ENCODE measurements around the gene BTNL8.

The BTNL8 gene

DNA sequence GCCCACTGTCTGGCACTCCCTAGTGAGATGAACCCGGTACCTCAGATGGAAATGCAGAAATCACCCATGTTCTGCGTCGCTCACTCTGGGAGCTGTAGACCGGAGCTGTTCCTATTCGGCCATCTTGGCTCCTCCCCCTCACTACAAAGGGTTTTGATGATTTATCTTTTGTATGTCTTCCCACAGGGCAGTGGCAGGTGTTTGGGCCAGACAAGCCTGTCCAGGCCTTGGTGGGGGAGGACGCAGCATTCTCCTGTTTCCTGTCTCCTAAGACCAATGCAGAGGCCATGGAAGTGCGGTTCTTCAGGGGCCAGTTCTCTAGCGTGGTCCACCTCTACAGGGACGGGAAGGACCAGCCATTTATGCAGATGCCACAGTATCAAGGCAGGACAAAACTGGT is 9.4 kb downstream of the BTNL8 start:
- no peak for TF ChIP-seq YY1 (IDR thresholded peaks at IDR 0.05; ENCODE audit: low read depth)
- no peak for TF ChIP-seq RAD21 (IDR thresholded peaks at IDR 0.05; ENCODE audit: low read depth)
- TF ChIP-seq CEBPB (IDR thresholded peaks at IDR 0.05) = no peak
- TF ChIP-seq, protein P1, sequence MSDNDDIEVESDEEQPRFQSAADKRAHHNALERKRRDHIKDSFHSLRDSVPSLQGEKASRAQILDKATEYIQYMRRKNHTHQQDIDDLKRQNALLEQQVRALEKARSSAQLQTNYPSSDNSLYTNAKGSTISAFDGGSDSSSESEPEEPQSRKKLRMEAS (IDR thresholded peaks at IDR 0.05) = no peak
- TF ChIP-seq EGR1 (IDR thresholded peaks at IDR 0.05) = no peak
- no peak for TF ChIP-seq TAF1 (IDR thresholded peaks at IDR 0.05; ENCODE audit: low read depth)
- TF ChIP-seq, protein P2, sequence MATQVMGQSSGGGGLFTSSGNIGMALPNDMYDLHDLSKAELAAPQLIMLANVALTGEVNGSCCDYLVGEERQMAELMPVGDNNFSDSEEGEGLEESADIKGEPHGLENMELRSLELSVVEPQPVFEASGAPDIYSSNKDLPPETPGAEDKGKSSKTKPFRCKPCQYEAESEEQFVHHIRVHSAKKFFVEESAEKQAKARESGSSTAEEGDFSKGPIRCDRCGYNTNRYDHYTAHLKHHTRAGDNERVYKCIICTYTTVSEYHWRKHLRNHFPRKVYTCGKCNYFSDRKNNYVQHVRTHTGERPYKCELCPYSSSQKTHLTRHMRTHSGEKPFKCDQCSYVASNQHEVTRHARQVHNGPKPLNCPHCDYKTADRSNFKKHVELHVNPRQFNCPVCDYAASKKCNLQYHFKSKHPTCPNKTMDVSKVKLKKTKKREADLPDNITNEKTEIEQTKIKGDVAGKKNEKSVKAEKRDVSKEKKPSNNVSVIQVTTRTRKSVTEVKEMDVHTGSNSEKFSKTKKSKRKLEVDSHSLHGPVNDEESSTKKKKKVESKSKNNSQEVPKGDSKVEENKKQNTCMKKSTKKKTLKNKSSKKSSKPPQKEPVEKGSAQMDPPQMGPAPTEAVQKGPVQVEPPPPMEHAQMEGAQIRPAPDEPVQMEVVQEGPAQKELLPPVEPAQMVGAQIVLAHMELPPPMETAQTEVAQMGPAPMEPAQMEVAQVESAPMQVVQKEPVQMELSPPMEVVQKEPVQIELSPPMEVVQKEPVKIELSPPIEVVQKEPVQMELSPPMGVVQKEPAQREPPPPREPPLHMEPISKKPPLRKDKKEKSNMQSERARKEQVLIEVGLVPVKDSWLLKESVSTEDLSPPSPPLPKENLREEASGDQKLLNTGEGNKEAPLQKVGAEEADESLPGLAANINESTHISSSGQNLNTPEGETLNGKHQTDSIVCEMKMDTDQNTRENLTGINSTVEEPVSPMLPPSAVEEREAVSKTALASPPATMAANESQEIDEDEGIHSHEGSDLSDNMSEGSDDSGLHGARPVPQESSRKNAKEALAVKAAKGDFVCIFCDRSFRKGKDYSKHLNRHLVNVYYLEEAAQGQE (IDR thresholded peaks at IDR 0.05; ENCODE audit: low read depth) = no peak
- TF ChIP-seq ZBTB7A (IDR thresholded peaks at IDR 0.05; ENCODE audit: low read depth) = no peak
- TF ChIP-seq EP300 (IDR thresholded peaks at IDR 0.05; ENCODE audit: borderline replicate concordance) = no peak
- no peak for TF ChIP-seq NFIC (IDR thresholded peaks at IDR 0.05)
- no peak for TF ChIP-seq FOXM1 (IDR thresholded peaks at IDR 0.05; ENCODE audit: borderline replicate concordance, low read depth)
- no peak for TF ChIP-seq TEAD4 (IDR thresholded peaks at IDR 0.05)
- TF ChIP-seq, protein P3, sequence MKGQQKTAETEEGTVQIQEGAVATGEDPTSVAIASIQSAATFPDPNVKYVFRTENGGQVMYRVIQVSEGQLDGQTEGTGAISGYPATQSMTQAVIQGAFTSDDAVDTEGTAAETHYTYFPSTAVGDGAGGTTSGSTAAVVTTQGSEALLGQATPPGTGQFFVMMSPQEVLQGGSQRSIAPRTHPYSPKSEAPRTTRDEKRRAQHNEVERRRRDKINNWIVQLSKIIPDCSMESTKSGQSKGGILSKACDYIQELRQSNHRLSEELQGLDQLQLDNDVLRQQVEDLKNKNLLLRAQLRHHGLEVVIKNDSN (IDR thresholded peaks at IDR 0.05) = no peak
- TF ChIP-seq TCF12 (IDR thresholded peaks at IDR 0.05; ENCODE audit: low read depth) = no peak

DNA sequence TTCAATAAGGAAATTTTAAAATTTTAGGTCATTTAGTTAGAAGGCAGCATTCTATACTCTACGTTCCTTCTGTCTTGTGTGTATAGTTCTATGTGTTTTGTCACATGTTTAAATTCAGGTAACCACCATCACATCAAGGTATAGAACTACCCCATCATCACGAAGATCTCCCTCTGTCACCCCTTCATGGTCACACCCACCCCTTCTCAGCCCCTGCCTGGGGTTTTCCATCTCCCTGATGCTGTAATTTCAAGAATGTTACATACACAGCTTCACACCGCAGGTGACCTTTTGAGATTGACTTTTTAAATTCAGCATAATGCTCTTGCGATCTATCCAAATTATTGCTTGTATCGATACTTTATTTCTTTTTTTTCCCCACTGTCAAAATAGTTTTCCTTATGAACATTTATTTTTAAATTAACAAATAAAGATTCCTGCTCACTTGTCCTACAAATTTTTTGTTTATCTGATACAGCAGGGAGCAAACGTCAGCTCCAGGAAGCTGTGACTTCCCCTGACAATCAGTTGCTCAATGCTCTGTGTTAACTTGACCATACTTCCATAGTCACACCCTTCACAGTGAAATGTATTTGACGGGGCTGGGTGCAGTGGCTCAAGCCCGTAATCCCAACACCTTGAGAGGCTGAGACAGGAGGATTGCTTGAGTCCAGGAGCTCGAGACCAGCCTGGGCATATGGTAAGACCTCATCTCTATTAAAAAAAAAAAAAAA is 10.2 kb downstream of the BTNL8 start:
- TF ChIP-seq RAD21 (IDR thresholded peaks at IDR 0.05; ENCODE audit: low read depth) (no peak), NFIC (IDR thresholded peaks at IDR 0.05) (no peak), TAF1 (IDR thresholded peaks at IDR 0.05; ENCODE audit: low read depth) (no peak), EGR1 (IDR thresholded peaks at IDR 0.05) (no peak), EP300 (IDR thresholded peaks at IDR 0.05; ENCODE audit: borderline replicate concordance) (no peak), CEBPB (IDR thresholded peaks at IDR 0.05) (no peak), TEAD4 (IDR thresholded peaks at IDR 0.05) (no peak), TCF12 (IDR thresholded peaks at IDR 0.05; ENCODE audit: low read depth) (no peak), ZBTB7A (IDR thresholded peaks at IDR 0.05; ENCODE audit: low read depth) (no peak), FOXM1 (IDR thresholded peaks at IDR 0.05; ENCODE audit: borderline replicate concordance, low read depth) (no peak), CREB1 (IDR thresholded peaks at IDR 0.05; ENCODE audit: low read depth) (no peak), YY1 (IDR thresholded peaks at IDR 0.05; ENCODE audit: low read depth) (no peak)
- TF ChIP-seq, protein P3 (IDR thresholded peaks at IDR 0.05) = no peak
- TF ChIP-seq, protein P2 (IDR thresholded peaks at IDR 0.05; ENCODE audit: low read depth) = no peak
- TF ChIP-seq, protein P1 (IDR thresholded peaks at IDR 0.05) = no peak

DNA sequence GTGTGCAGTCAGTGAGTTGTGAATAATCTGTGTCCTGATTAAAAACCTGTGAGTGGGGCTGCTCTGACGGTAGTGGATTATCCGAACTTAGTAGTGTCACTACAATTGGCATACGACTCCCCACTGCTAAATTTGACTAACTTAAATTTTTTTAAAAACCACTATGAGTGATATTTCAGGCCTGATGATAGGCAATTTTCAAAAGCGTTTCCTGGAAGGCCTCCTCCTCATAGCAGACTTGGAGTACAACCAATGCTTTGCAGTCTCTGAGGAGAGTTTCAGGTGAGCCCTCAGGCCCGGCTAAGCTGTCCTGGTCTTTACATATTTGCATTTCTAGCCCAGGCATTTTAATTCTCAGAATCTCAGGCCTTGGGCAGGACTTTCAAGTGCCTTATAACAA is 10.8 kb downstream of the BTNL8 start:
- no peak for TF ChIP-seq YY1 (IDR thresholded peaks at IDR 0.05; ENCODE audit: low read depth)
- no peak for TF ChIP-seq CEBPB (IDR thresholded peaks at IDR 0.05)
- TF ChIP-seq ZBTB7A (IDR thresholded peaks at IDR 0.05; ENCODE audit: low read depth) = no peak
- TF ChIP-seq EGR1 (IDR thresholded peaks at IDR 0.05) = no peak
- no peak for TF ChIP-seq RAD21 (IDR thresholded peaks at IDR 0.05; ENCODE audit: low read depth)
- TF ChIP-seq TAF1 (IDR thresholded peaks at IDR 0.05; ENCODE audit: low read depth) = no peak
- TF ChIP-seq, protein P2 (IDR thresholded peaks at IDR 0.05; ENCODE audit: low read depth) = no peak
- no peak for TF ChIP-seq NFIC (IDR thresholded peaks at IDR 0.05)
- TF ChIP-seq, protein P3 (IDR thresholded peaks at IDR 0.05) = no peak
- TF ChIP-seq CREB1 (IDR thresholded peaks at IDR 0.05; ENCODE audit: low read depth) = no peak
- TF ChIP-seq TCF12 (IDR thresholded peaks at IDR 0.05; ENCODE audit: low read depth) = no peak
- TF ChIP-seq EP300 (IDR thresholded peaks at IDR 0.05; ENCODE audit: borderline replicate concordance) = no peak
- TF ChIP-seq FOXM1 (IDR thresholded peaks at IDR 0.05; ENCODE audit: borderline replicate concordance, low read depth) = no peak
- TF ChIP-seq TEAD4 (IDR thresholded peaks at IDR 0.05) = no peak
- TF ChIP-seq, protein P1 (IDR thresholded peaks at IDR 0.05) = no peak

Measured in Ishikawa (cell line).